HG02610 (cell line): ENCODE data around the gene ADAM19.
"Not testable (repeated sequence)": the region's sequence is repeated elsewhere in the genome, so short reads cannot be mapped to it uniquely, and the experiment has no call there.

Experiments
- ATAC-seq: cut with Tn5 transposase; IDR thresholded peaks from one replicate; pipeline ENCODE4 v1.9.1; 2021; ENCODE audit warnings: mild to moderate bottlenecking, moderate library complexity; ENCODE audit not compliant: unreplicated experiment

ADAM19 gene

DNA sequence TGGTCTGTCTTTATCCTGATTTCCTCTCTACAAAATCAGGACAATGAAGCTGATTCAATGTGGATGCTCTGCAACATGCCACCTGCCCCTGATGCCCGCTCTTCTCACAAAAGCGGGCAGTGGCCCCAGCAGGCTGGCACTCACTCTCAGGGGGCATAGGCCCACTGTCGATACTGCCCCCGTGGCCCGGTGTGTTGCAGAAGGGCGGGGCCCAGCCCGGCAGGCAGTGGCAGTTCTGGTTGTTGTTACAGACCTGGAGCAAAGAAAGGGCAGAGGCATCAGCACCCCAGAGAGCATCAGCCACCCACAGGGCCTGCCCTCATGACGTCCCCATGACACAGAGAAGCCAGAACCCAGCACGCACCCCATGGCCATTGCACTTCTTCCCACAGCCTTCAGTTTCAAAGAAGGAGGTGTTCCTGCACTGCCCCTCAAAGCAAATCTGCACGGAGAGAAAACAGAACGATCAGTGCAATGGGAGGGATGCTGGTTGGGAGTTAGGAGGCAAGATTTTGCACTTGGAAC lies 84.0 kb downstream of the ADAM19 start:
- ATAC-seq: no peak

- no peak for ATAC-seq
Observed at GRCh38 chr5:157487358-157487757, 88.2 kb downstream of the ADAM19 start.

DNA sequence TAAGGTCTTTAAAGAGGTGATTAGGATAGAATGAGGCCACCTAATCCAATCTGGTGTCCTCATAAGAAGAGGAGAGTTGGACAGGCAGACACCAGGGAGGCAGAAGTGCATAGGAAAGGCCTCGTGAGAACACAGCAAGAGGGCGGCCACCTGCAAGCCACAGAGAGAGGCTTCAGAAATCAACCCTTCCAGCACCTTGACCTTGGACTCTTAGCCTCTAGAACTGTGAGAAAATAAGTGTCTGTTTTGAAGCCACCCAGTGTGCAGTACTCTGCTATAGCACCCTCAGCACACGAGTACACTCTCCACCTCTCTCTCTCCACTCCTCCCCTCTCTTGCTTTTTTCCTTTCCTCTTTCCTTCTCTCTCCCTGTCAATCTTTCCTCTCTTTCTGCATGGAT lies 88.7 kb downstream of the ADAM19 start:
- peak; percentile 33 for ATAC-seq

GRCh38 chr5:157486221-157486681 lies 89.3 kb downstream of the ADAM19 start:
- ATAC-seq: peak; percentile 34

- ATAC-seq: peak; percentile 10
Observed at GRCh38 chr5:157485811-157486210, 89.8 kb downstream of the ADAM19 start.

- no peak for ATAC-seq
Observed at GRCh38 chr5:157485340-157485739, 90.2 kb downstream of the ADAM19 start.

DNA sequence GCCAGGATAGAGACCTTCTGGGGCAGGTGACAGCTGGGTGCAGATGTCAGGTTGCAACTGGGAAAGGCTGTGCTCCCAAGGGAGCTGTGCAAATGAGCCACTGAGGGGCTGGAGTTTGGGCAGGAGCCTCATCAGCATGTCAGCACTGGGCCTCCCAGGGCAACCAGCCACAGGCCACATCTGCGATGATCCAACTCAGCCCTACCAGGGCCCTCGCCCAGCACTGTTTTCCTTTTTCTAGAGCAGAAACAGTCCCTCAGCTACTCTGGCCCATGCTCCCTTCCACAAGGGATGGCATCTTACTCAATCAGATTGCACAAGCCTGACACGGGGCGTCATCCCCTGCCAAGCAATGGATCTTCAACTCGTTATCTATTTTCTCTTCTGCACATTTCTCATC lies 90.8 kb downstream of the ADAM19 start:
- no peak for ATAC-seq

- ATAC-seq: not testable (repeated sequence)
Observed at GRCh38 chr5:157482702-157483101, 92.9 kb downstream of the ADAM19 start.

- no peak for ATAC-seq
Observed at GRCh38 chr5:157481666-157482065, 93.9 kb downstream of the ADAM19 start.

DNA sequence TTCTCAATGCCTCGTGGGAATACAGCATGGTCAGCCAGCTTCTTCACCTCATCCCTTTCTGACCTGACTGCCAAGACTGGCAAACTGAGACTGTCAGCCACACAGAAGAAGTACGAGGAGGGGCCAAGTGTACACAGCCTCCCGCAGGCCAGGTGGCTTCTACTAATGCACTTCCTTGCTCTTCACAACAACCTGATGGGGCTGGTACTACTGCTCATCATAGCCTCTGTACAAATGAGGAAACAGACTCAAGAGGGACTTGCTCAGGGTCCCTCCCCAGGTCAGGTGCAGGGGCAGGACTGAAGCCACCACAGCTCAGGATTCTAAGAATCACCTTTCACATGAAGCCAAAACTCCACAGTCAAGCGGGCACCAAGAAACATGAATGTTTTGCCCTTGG lies 94.3 kb downstream of the ADAM19 start:
- no peak for ATAC-seq

- ATAC-seq: no peak
Observed at GRCh38 chr5:157479612-157480510, 95.7 kb downstream of the ADAM19 start.

DNA sequence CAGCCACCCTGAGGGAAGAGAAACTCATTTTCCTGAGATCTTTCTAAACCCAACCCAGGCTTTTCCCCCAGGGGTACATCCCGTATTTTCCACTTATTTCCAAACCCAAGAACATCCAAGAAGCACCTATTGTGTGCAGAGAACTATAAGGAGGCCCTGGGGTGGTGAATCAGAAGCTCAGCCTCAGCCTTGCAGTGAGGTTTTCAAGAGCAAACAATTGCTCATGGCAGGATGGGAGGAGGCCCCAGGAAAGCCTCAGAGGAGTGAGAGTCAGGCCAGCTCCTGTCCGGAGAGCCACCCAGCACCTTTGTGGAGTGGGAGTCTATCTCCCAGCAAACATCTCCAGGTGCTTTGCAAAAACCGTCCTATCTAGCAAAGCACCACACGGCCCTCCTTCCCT lies 96.4 kb downstream of the ADAM19 start:
- ATAC-seq: no peak

DNA sequence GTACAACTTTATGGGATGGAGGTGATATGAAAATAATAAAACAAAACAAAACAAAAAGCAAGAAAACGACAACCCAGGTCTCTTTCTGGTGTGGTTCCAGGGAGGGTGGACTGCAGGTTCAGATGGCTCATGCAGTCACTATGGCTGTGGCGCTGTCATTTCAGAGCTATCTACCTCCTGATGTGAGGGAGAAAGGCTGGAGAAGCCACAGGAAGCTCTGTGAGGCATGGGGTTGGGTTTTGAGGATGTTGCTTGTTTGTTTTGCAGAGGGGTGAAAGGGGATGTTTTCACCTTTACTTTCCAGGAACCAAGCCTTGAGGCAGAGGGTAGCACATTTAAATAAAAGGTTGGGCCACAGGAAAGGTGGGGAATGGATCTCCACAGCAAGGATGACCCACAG lies 96.8 kb downstream of the ADAM19 start:
- no peak for ATAC-seq

DNA sequence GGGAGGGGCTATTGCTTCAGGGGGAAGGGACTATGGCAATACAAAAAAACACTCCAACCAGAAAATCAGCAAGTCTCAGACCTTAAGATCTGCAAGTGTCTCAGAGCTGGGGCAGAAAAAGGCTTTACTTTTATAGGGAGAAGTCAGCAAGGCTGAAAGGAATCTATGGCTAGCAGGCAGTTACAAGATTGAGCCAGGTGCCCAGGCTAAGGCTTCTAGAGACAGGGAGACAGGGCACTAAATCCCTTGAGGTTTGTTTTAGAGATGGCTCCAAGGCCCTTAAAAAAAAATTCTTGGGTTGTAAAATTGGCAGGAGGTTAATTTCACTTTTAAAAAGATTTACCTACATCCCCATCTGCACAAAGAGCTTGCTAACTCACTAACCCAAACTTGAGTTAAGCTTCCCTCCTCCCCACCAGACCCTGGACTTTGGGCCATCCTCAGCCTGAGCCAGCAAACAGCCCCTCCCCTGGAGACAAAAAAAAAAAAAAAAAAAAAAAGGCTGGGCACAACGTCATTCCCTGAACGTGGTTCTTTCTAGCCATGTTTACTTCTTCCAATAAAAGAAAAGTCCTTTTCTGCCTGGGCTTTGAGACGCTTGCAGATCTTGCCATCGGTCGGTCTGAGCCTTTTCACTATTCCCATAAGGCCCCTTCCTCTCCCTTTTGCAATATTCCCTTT lies 97.6 kb downstream of the ADAM19 start:
- ATAC-seq: no peak

- ATAC-seq: peak; percentile 64
Observed at GRCh38 chr5:157476702-157477408, 98.7 kb downstream of the ADAM19 start.

DNA sequence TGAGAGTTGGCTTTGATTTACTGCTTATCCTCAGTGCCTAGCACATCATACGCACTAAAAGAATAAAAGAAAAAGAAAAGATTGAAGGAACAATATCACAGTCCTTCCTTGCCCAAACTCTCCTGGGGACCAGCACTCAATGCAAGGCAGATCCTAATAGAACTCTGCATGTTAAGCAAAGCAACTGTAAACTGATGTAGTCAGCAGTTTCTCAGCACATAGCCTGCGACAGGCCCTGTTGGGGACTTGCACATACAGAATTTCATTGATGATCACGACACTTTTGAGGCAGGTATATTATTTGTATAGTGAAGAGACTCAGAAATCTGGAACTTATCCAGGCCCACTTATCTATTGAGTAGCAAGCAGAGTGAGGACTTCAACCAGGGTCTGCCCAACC lies 100.1 kb downstream of the ADAM19 start:
- ATAC-seq: no peak

- no peak for ATAC-seq
Observed at GRCh38 chr5:157473383-157474320, 101.9 kb downstream of the ADAM19 start.

GRCh38 chr5:157471709-157472108 lies 103.9 kb downstream of the ADAM19 start:
- ATAC-seq: no peak

GRCh38 chr5:157470631-157471030 lies 104.9 kb downstream of the ADAM19 start:
- no peak for ATAC-seq

DNA sequence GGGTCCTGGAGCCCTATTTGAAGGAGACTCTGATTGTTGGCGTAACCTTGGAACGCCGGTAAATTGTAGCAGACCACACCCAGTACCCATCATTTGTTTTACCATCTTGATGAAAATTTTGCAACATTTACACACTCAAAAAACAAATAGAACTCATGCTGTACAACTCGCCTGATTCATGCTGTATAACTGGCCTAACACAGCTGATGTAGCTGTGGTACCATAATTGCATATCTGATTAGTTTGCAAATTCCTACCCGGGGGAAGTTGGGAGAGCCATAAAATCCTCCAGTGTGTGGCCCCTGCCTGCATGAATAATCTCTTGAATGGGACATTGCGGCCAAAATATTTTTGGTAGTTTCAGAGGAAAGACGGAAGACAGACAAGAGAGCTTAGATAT lies 105.9 kb downstream of the ADAM19 start:
- no peak for ATAC-seq
